SK-N-MC (cell line): ENCODE data around the gene NTNG1.

ENCODE experiments used
- EZH2 ChIP-seq: fragments of 200-600 bp; sonication (generic); IDR thresholded peaks from one replicate; pipeline ENCODE4 v1.6.1; 2017; ENCODE audit warnings: antibody characterized with exemption
- FOXP2 ChIP-seq: optimal IDR thresholded peaks from 2 replicates; pipeline ENCODE3; 2011; ENCODE audit warnings: mild to moderate bottlenecking, moderate library complexity; ENCODE audit not compliant: insufficient read depth; ENCODE audit errors: extremely low read length, control extremely low read depth

GRCh38 chr1:107142666-107143065, 1.8 kb downstream of the NTNG1 start:
- TF ChIP-seq FOXP2: no peak
- TF ChIP-seq EZH2: no peak
